HL-60/S4 treated with phorbol 12-myristate 13-acetate at 8.2 ng/mL for 4 days and 3 days (cell line): Measurements from ENCODE around the gene NEUROD1.

Experiments used
- in situ Hi-C: fragments of 300-500 bp; cut with MboI; formaldehyde crosslinking; loops from 2 replicates; pipeline ENCODE4 v1.15.0; 2022; ENCODE audit warnings: low sequenced_read_pairs

Gene NEUROD1

DNA sequence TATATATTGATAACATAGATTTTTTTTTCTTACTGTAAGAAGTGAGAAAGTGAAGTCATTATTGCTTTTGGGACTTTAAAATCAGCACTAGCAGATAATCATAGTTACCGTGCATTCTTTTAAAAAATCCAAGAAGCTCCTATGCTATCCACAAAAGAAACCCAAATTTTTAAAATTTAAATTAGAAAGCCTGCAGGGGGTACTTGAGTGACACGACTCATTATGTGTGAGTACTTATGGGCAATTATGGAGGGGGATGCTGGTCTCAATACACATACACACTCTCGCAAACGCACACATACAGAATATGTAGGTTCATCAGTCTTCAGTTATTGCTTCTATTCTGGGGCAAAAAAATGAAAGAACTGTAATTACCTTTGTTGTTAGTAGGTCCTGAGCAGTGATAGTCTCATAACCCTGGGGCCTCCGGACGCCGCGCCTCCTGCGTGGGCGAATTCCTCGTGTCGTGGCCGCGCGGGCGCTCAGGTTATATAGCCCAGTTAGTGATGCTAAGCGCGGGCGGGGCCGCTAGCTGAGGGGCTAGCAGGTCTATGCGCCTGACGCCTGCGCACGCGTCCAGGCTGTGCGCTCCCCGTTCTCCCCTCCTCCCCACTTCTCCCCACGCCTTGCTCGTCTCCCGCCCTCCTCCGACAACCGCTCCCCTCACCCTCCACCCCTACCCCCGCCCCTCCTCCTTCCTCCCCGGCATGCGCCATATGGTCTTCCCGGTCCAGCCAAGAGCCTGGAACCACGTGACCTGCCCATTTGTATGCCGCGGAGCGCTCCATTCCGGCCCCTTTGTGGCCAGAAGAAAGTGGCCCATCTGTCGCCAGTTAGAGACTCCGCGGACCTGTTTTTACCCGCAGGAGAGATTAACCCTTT is at the start of gene NEUROD1:
NEUROD1 (minus strand) TSS at position 463 of the 882 bp plus-strand sequence. CDS start 1,657 bp downstream, outside the sequence.
- in situ Hi-C loops, result no loop called here

DNA sequence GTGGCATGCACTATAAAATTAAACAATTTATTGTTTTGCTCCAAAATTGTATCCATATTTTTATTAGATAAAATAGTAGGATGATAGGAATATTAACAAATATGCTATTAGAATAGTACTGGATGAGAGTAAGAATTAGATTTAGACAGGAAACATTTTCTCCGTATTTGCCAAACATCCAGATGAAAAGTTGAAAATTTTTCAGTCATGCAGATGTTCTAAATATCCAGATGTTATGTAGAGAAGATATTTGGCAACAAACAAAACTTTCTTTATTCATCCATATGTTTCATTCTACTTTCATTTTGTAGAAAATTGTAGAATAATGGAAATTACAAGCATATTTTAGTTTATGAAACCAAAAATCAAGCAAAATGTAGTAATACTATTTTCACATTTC is 45.2 kb upstream of the NEUROD1 start:
- in situ Hi-C loops, result no loop called here

DNA sequence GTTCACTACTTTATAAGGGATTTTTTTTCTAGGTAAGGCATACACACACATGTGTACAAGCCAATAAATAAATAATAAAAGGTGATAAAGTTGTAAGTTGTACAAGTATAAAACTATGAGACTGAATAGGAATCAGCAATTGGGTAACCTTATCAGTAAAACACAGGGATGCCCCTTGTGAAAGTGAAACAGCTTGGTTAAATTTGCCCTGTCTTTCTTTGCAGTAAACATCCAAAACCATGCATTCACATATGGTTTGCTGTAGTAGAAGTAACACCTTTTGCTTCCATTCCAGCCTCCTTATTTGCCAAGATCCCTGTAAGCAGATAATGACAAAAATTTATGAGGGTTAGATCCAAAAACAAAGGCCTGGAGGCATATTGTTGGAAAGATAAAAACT is 44.3 kb upstream of the NEUROD1 start:
- in situ Hi-C loops, result loop anchor here (25.0 kb wide), 2 partner anchors 187 to 637 kb away; no protein-coding TSS in a partner anchor

DNA sequence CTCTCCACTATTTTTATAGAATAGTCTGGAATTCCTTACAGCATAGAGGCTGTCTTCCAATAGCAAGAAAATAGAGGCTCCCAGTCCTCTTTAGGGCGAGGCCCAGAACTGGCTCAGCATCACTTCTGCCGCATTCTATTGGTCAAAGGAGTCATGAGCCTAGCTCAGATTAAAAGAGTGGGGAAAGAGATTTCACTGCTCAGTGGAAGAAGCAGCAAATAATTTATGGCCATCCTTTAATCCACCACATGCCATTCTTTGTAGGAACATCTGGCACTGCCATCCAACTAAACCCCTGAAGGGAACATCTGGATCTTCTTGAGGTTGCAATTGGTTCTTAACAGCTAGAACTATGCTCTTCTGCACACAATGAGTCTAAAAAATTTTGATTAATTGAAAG is 43.4 kb upstream of the NEUROD1 start:
- in situ Hi-C loops, result loop anchor here (25.0 kb wide), 2 partner anchors 186 to 636 kb away; no protein-coding TSS in a partner anchor

DNA sequence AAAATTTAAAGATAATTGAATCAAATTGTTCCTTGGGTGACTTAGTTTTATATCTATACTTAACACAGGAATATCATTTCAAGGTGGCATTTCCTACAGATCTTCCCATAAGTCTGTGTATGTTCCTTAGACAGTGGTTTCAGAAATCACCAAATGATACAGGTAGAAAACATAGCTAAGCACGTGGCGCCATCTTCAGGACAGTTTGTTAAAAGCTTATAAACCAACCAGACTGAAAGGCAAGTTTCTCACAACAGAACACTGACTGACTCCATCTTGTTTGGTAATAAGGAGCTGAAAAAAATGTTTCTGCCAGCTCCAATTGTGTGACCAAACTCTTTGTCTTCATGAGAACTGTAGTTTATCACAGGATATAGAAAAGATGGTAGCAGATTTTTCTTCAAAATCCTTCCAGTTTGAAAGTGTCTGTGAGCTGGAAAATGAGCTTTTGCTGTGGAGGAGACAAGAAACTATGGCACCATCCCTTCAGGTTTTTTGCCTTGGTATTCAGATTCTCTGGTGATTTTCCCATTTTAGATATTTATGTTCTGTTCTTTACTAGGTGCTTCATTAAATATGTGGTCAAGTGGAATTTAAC is 34.8 kb upstream of the NEUROD1 start:
- in situ Hi-C loops, result loop anchor here (25.0 kb wide), 2 partner anchors 178 to 628 kb away; no protein-coding TSS in a partner anchor

GRCh38 chr2:181711051-181711450 is 30.7 kb upstream of the NEUROD1 start:
- in situ Hi-C loops, result loop anchor here (25.0 kb wide), 2 partner anchors 174 to 624 kb away; no protein-coding TSS in a partner anchor

GRCh38 chr2:181702519-181702918 is 22.2 kb upstream of the NEUROD1 start:
- in situ Hi-C loops, result loop anchor here (25.0 kb wide), 2 partner anchors 165 to 615 kb away; no protein-coding TSS in a partner anchor

DNA sequence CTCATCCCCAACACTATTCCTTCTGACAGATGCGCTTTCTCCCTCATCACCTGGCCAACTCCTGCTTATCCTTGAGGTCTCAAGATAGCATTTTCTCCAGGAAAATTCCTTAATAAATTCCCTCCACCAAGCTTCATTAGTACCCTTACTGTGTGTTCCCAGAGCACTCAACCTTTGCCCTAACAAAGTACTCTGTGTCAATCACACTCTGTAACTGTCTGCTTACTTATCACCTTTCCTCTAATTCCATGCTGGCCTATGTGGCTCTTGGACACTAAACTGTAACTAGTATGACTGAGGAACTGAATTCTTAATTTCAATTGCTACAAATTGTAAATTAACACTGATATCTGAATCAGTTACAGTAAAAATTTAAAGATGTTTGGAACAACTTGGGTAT is 17.9 kb upstream of the NEUROD1 start:
- in situ Hi-C loops, result no loop called here

GRCh38 chr2:181697571-181697970 is 17.3 kb upstream of the NEUROD1 start:
- in situ Hi-C loops, result no loop called here

- in situ Hi-C loops, result no loop called here
Measured at GRCh38 chr2:181697126-181697525, 16.8 kb upstream of the NEUROD1 start.

- in situ Hi-C loops, result no loop called here
Measured at GRCh38 chr2:181694271-181694670, 14.0 kb upstream of the NEUROD1 start.

DNA sequence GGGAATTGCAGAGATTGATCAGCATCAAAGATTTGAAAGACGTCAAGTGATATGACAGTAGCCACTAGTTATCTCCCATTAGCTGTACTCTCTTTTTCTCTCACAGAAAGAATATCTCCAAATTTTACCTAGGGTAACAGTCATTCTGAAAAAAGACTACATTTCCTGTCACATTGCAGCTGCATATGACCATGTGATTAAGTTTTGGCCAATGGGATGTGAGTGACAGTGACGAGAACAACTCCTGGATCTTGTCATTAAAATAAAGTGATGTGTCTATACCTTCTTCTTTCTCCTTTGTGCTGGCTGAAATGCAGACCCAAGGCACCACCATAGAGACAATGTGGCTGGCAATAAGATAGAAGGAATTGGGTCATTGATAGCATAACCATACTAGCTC is 10.5 kb upstream of the NEUROD1 start:
- in situ Hi-C loops, result no loop called here

DNA sequence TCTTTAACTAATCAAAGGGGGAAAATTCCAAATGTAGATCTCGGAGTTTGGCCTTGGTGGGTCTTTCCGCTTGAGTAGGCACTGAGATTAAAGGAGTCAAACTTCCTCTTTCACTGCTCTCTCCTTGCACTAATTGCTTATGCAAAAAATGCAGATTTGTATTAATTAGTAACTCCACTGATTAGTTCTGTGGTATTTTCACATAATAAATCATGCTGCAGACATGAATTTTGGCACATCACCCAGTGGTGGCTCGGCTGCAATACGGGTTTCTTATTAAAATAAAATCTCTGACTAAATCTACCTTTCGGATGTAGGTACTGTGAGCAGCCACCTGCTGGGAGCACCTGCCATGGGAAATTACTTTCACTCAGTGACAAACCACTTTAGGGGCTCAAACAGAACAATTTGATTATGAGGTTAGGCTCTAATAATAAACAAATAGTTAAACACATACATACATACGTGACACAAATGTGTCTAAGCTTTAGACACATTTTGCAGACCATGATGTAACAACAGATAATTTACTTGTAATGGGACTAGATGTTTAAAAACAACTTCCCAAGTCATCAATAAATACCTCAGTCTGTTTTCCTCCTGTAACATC is 6.4 kb upstream of the NEUROD1 start:
- in situ Hi-C loops, result no loop called here

GRCh38 chr2:181685150-181685688 is 4.9 kb upstream of the NEUROD1 start:
- in situ Hi-C loops, result no loop called here

- in situ Hi-C loops, result no loop called here
Measured at GRCh38 chr2:181684454-181685149, 4.3 kb upstream of the NEUROD1 start.

DNA sequence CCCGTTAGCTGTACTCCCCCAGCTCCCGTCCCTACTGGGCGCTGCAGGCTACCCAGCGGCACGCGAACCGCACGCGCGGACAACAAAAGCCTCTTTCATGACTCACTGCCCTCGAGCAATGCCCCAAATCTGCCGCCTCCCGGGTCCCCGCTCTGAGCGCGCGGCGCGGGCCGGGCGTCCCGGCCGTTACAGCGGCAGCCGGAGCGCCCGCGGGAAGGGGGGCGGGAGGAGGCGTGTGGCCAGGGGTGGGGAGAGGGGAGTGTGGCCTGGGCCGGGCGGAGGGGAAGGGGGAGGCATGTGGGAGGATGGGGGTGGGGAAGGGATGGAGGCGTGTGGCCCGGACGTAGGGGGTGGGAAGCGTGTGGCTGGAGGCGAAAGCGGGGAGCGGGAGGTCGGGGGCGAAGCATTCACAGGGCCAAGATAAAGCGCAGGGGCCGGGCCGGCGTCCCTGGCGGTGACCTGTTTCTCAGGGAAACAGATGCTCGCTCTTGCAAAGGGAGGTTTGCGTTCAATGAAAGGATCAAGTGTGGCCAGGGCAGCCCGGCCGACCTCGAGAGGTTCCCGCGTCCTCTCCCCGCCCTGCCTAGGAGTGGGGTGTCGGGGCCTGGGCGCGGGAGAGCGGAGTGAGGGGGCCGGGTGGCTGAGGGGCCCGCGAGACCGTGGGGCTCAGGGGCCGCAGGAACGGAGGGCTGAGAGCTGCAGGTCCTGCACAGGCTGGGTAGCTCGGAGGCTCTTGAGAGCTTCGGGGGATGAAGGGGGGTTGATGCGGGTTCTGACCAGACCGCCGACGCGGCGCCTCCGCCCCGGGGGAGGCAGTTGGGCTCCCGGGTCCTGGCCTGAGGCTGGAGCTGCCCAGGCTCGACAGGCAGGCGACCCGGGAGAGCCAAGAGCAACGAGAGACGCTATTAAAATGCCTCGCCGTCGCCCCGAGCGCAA is 3.5 kb upstream of the NEUROD1 start:
- in situ Hi-C loops, result no loop called here

GRCh38 chr2:181682795-181683517 is 2.6 kb upstream of the NEUROD1 start:
- in situ Hi-C loops, result no loop called here

DNA sequence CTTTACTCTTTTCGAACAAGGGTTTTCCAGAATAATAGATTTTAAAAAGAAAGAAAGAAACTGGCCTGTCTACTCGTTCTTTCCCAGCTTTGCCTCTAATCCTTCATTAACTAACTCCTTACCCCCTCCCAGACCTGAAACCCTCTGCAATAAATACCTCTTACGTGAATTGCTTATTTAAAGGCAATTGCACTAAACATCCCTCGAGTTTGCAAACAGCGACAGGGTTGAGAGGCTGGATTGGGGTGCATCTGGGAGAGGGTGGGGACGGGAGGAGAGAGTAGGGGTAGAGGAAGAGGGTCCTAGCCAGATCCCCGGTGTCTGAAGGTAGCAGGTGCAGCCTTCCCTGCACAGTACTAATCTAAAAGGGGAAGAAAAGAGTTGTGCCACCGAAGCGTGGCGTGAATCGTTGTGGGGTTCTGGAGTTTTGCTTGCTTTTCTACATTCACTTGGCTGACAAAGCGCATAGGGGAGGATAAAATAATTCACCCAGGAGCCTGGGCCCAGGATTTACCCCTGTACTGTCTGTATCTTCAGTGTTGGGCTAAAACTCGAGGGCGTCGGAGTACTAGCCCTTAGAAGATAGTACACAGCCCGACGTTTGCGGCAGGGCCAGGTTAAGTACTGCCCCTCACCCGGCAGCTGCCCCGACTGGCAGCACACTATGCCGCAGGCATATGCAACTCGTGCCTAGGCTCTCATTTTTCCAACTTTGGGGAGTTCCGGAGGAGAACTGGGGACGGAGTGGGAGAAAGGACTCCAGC is 1.9 kb upstream of the NEUROD1 start:
- in situ Hi-C loops, result no loop called here
